ACC112 (cell line): ENCODE measurements around the gene FTCD.

Source experiments
- H2AFZ ChIP-seq: fragments of 200-600 bp; sonication (generic); one replicate; pipeline ENCODE4 v1.6.0; 2017; ENCODE audit warnings: antibody characterized with exemption, low read length; ENCODE audit not compliant: unreplicated experiment
- H3K27ac ChIP-seq: fragments of 200-600 bp; sonication (generic); 2 replicates; pipeline ENCODE4 v1.5.1; 2014; ENCODE audit warnings: low read depth, mild to moderate bottlenecking, antibody characterized with exemption, low read length, moderate library complexity
- H3K27me3 ChIP-seq: fragments of 200-600 bp; sonication (generic); 2 replicates; pipeline ENCODE4 v1.6.1; 2014; ENCODE audit warnings: mild to moderate bottlenecking, antibody characterized with exemption, low read length, moderate library complexity, mixed read lengths; ENCODE audit not compliant: insufficient read depth
- H3K36me3 ChIP-seq: fragments of 200-600 bp; sonication (generic); 2 replicates; pipeline ENCODE4 v1.6.1; 2016; ENCODE audit warnings: mild to moderate bottlenecking, antibody characterized with exemption, low read length, moderate library complexity, mixed read lengths; ENCODE audit not compliant: insufficient read depth
- H3K4me1 ChIP-seq: fragments of 200-600 bp; sonication (generic); one replicate; pipeline ENCODE4 v1.6.1; 2016; ENCODE audit warnings: low read length, mixed read lengths; ENCODE audit not compliant: insufficient read depth, unreplicated experiment, control insufficient read depth
- H3K4me3 ChIP-seq: fragments of 200-600 bp; sonication (generic); 2 replicates; pipeline ENCODE4 v1.5.1; 2014; ENCODE audit warnings: mild to moderate bottlenecking, low read depth, low read length
- H3K79me2 ChIP-seq: fragments of 200-600 bp; sonication (generic); one replicate; pipeline ENCODE4 v1.6.0; 2016; ENCODE audit warnings: low read length; ENCODE audit not compliant: control insufficient read depth, unreplicated experiment, insufficient read depth

FTCD gene

DNA sequence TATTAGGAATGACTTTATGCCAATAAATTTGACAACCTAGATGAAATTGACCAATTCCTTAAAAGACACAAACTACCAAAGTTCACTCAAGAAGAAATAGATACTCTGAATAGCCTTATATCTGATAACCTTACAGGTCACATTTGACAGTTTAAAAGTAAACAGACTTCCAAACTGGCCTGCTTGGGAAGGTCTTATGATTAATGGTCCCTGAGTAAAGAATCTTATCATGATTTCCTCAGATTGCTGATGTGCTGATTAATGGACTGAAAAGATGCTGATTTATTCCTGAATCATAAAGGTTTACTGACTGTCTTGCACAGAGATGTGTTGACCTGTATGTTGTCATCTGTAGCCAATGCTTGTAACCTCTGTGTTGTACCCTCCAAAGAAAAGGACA, 9.7 kb upstream of the FTCD start:
- Histone ChIP-seq H3K27me3 (no peaks in the 10 kb centered on the region), H3K27ac (no peak overlapping the region), H2AFZ (no peak overlapping the region), H3K4me3 (no peak overlapping the region), H3K36me3 (peaks cover 4% of the 10 kb centered on the region; the same call in 1 of the 2 replicates), H3K79me2 (no peaks in the 10 kb centered on the region), H3K4me1 (no peaks in the 10 kb centered on the region)

DNA sequence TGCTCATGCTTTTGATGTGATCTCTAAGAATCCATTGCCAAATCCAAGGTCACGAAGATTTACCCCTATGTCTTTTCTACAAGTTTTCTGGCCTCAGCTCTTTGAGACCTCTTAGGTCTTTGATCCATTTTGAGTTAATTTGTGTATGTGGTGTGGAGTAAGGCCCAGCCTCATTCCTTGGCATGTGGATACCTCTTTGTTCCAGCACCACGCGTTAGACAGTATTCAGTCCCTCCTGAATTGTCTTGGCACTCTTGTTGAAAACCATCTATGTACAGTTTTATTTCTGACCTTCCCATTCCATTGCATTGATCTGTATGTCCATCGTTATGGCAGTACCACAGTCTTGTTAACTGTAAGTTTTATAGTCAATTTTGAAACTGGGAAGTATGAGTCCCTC, 8.0 kb upstream of the FTCD start:
- no peaks in the 10 kb centered on the region for H3K79me2 ChIP-seq
- peaks cover 4% of the 10 kb centered on the region; the same call in 1 of the 2 replicates for H3K36me3 ChIP-seq
- no peak overlapping the region for H3K27ac ChIP-seq
- H2AFZ ChIP-seq: no peak overlapping the region
- no peaks in the 10 kb centered on the region for H3K4me1 ChIP-seq
- no peak overlapping the region for H3K4me3 ChIP-seq
- no peaks in the 10 kb centered on the region for H3K27me3 ChIP-seq

DNA sequence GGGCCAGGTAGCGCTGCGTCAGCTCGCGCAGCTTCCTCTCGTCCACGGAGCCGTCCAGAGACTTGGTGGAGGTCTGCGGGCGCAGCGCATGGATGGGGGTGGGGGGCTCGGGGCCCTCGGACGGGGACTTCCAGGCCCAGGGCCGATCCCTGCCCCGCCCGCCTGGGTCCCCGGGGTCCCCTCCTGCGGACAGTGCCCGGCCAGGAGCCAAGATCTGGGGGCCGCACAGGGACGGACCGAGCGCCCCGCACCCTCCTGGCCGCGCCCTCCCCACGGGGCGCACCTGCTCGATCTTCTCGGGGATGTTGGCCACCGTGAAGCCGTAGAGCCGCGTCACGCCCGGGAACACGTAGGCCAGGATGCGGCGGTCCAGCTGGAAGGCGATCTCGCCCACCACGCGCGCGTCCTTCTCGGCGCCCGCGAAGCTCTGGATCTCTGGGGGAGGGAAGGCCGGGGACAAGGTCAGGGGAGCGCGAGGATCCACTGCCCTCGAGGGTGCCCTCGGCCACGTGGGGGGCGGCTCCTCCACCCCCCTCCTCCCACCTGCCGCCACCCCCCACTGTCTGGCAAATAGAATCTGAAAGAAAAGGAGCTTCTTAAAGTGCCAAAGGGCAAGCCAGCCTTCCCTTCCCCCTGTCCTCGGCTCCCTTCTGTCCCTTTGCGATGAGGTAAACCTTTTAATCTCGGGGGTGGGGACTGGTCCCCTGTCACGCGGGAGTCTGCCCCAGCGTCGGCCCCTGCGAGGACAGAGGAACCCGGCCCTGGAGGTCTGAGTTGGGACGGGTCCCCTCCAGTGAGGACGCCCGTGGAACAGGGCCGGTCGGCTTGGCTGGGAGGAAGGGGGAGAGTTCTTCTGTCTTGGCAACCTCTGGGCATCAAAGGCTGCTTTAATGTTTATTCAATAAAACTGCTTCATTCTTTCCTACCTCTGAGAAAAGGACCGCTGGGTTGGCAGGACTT, 6.5 kb upstream of the FTCD start:
- Histone ChIP-seq H3K27me3 (no peaks in the 10 kb centered on the region), H3K27ac (no peak overlapping the region), H3K36me3 (peaks cover 4% of the 10 kb centered on the region; the same call in 1 of the 2 replicates), H3K79me2 (no peaks in the 10 kb centered on the region), H3K4me3 (no peak overlapping the region), H2AFZ (no peak overlapping the region), H3K4me1 (no peaks in the 10 kb centered on the region)

DNA sequence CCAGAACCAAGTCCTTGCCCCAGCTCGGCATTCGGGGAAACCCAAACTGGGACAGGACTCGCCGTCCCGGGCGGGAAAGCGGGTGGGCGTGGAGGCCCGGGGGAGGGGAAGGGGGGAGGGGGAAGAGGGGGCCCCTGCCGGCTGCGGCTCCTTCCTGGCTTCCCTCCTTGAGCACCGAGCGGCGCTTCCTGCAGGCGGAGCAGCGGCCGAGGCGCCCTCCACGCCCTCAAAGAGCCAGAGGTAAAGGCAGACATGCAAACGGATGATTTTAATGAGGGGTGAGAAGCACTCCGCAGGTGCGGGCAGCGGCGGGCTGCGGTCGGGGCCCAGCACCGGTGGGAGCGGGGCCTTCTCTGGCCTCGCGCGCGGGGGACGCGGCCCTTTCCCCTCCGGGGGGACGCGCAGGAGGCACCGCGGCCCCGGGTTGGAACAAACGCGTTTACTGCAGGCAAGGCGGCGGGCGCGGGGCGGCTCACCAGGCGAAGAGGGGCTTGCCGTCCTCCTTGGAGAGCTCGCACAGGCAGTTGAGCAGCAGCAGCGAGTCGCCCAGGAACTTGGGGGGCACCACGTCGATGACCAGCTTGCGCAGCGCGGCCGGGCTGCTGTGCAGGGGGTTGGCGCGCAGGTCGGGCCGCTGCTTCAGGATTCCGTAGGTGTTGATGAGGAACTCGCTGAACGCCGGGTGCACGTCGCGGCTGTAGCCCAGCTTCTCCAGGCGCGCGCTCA, 5.7 kb upstream of the FTCD start:
- no peak overlapping the region for H3K4me3 ChIP-seq
- no peaks in the 10 kb centered on the region for H3K4me1 ChIP-seq
- no peak overlapping the region for H2AFZ ChIP-seq
- peaks cover 4% of the 10 kb centered on the region; the same call in 1 of the 2 replicates for H3K36me3 ChIP-seq
- no peaks in the 10 kb centered on the region for H3K79me2 ChIP-seq
- no peaks in the 10 kb centered on the region for H3K27me3 ChIP-seq
- H3K27ac ChIP-seq: no peak overlapping the region

DNA sequence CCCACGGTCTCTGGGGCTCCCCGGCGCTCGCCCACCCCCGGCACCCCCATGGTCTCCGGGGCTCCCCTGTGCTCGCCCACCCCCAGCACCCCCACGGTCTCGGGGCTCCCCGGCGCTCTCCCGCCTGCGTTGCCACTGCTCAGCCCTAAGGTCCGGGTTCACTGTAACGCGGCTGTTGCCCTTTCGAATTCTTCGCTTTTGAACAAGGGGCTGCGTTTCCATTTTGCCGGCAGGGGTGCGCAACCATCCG, 5.2 kb upstream of the FTCD start:
- Histone ChIP-seq H3K79me2 (no peaks in the 10 kb centered on the region), H3K4me3 (no peak overlapping the region), H2AFZ (no peak overlapping the region), H3K27me3 (no peaks in the 10 kb centered on the region), H3K36me3 (peaks cover 4% of the 10 kb centered on the region; the same call in 1 of the 2 replicates), H3K4me1 (no peaks in the 10 kb centered on the region), H3K27ac (no peak overlapping the region)

DNA sequence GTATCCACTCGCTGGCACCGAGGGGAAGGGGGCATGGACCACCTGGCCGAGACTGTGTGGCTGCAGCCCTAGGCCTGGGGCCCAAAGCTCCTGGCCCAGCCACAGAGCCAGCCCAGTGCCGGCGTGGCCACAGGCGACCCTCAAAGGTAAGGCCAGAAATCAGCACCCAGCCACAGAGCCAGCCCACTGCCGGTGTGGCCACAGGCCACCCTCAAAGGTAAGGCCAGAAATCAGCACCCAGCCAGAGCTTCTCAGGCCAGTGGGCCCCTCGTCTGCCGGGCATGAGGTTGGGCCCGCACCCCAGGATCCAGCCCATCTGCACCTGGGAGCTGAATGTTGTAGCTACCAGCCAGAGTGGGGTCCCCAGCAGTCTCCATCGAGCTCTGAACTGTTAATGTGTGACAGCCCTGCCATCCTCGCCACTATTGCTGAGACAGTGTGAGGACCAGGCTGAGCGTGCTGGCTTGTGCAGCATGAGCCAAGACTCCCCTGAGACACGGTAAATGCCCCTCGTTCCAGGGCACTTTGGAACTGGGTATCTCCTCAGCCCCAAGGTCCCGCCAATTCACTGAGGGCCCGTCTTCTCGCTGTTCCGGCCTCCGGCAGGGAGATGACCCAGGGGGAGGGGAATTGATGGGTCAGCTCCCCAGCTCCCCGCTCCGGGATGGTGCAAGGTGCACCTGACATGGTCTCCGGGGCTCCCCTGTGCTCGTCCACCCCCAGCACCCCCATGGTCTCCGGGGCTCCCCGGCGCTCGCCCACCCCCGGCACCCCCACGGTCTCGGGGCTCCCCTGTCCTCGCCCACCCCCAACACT, 4.7 kb upstream of the FTCD start:
- H3K4me1 ChIP-seq: no peaks in the 10 kb centered on the region
- no peak overlapping the region for H2AFZ ChIP-seq
- peaks cover 4% of the 10 kb centered on the region; the same call in 1 of the 2 replicates for H3K36me3 ChIP-seq
- H3K79me2 ChIP-seq: no peaks in the 10 kb centered on the region
- no peak overlapping the region for H3K4me3 ChIP-seq
- H3K27me3 ChIP-seq: no peaks in the 10 kb centered on the region
- no peak overlapping the region for H3K27ac ChIP-seq

DNA sequence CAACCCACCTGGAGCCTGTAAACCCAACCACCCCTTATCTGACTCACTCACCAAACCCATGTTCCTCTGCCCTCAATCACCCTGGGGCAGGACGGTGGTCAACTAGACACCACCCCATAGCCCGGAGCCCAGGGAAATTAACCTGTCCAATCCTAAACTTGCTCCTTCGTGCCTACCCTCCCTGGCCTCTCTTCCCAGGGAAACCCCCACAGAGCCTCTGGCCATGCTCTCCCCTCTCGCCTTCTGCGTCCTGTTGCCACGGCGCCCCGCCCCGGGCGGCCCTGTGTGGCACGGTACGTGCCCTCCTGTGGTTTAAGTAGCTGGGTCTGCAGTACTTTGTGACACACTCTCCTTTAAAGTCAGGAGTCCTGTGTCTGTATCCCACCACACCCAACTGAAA, 4.0 kb upstream of the FTCD start:
- peaks cover 4% of the 10 kb centered on the region; the same call in 1 of the 2 replicates for H3K36me3 ChIP-seq
- H3K27ac ChIP-seq: no peak overlapping the region
- H3K4me3 ChIP-seq: no peak overlapping the region
- no peaks in the 10 kb centered on the region for H3K27me3 ChIP-seq
- H3K4me1 ChIP-seq: no peaks in the 10 kb centered on the region
- no peak overlapping the region for H2AFZ ChIP-seq
- H3K79me2 ChIP-seq: no peaks in the 10 kb centered on the region

DNA sequence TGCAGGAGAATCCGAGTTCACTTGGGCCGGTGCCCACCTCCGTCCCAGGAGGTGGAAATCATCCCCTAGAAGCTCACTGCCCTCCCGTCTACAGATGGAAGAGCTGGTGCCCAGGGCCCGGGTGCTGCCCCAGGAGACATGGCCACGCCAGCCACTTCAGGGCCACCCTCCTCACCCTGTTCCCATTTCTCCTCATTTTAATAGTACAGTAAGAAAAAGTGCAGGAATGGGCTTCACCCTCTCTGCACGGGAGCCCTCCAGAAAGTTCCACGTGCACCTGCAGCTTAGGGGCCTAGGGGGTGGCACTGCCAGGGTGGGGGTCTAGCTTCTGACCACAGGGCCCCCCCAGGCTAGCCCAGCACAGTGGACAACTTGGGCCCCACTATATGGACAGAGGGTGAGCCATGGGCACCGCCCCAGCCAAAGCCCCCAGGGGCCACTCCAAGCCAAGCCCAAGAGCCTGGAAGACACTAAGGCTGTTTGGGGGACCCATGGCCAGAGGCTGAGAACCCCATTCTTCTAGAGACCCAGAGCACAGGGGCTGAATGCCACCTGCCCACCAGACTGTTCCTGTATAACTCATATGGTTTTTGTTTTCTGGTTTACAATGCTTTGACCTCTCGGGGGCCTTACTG, 3.4 kb upstream of the FTCD start:
- no peak overlapping the region for H3K27ac ChIP-seq
- H2AFZ ChIP-seq: no peak overlapping the region
- H3K79me2 ChIP-seq: no peaks in the 10 kb centered on the region
- H3K4me3 ChIP-seq: no peak overlapping the region
- H3K27me3 ChIP-seq: no peaks in the 10 kb centered on the region
- no peaks in the 10 kb centered on the region for H3K4me1 ChIP-seq
- peaks cover 4% of the 10 kb centered on the region; the same call in 1 of the 2 replicates for H3K36me3 ChIP-seq

DNA sequence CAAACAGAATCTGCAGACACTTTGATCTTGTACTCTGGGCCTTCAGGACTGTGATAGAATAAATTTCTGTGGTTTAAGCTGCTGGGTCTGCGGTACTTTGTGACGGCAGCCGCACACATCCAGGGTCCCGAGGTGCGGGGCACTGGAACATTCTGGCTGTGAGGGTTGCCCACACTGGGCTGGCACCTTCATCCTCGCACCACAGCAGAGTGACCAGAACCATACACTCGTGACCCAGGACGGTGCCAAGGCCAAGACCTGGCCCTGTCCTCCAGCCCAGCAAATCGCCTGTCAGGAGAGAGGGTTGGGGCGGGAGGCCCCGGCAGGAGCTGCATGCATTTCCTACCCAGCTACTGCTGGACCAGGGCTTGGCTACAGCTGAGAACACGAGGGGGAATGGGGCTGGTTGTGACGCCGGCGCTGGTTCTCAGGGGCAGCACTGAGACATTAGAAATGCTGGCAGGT, 2.6 kb upstream of the FTCD start:
- no peak overlapping the region for H3K4me3 ChIP-seq
- no peaks in the 10 kb centered on the region for H3K79me2 ChIP-seq
- H3K27ac ChIP-seq: no peak overlapping the region
- no peaks in the 10 kb centered on the region for H3K27me3 ChIP-seq
- H2AFZ ChIP-seq: no peak overlapping the region
- H3K36me3 ChIP-seq: peaks cover 4% of the 10 kb centered on the region; the same call in 1 of the 2 replicates
- H3K4me1 ChIP-seq: peaks cover 6% of the 10 kb centered on the region

DNA sequence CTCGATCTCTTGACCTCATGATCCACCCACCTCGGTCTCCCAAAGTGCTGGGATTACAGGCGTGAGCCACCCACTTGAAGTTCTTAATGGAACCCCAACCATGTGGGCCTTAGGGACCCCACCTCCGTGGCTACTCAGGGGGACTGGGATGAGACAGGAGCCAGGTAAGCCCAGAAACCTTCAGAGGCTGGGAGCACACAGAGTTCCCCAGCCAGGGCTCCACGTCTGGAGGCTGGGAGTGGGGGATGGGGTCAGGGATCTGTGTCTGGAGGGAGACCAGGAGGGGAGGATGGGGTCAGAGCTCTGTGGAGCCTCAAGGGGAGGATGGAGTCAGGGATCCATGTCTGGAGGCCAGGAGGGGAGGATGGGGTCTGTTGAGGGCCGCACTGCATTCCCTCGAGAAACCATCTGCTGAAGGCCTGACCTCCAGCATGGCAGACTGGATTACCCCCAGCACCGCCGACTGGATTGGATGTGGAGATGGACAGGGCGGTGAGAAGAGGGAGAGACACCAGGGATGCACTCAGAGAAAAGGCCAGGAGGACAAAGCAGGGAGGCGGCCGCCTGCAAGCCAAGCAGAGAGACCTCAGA, 2.1 kb upstream of the FTCD start:
- H3K36me3 ChIP-seq: peaks cover 4% of the 10 kb centered on the region; the same call in 1 of the 2 replicates

More for the DNA sequence above, 2.1 kb upstream of the FTCD start:
- Histone ChIP-seq H3K4me1 (peaks cover 10% of the 10 kb centered on the region), H3K27ac (no peak overlapping the region), H3K27me3 (no peaks in the 10 kb centered on the region), H2AFZ (no peak overlapping the region), H3K79me2 (no peaks in the 10 kb centered on the region), H3K4me3 (no peak overlapping the region)
